ENCODE results near the gene YBEY. TPM values are rescaled to one million over a fixed set of nuclear protein-coding genes. Genes with fewer than 3 reads are reported as not detected.

YBEY gene
- total and polyA plus RNA-seq, 12 donors, result 11.9 to 25.7 (median 16.7) TPM

- intact Hi-C loops (cut with DNase I), result loop anchor here in 3 of 10 donors (5.0 to 10.0 kb wide), 3 partner anchors 38 to 100 kb away; partner anchors contain the start of genes C21orf58 (in 2 of the 3), PCNT (in 2 of the 3), LSS (in 1 of the 3) and SPATC1L (in 1 of the 3)
Observed at GRCh38 chr21:46284733-46285132, 1.4 kb upstream of the YBEY start.

GRCh38 chr21:46285206-46285661 is 908 bp upstream of the YBEY start, which contains the start of gene MCM3AP:
Gene MCM3AP, minus strand, starts transcription at chr21:46285611. Its CDS starts 325 bp downstream, at chr21:46285286.
- Histone ChIP-seq H3K27ac (peak within 1 kb of the TSS; percentile 89 to 98 (median 94)), H3K27me3 (no peaks in the 10 kb centered on the region), H3K36me3 (peaks cover 0 to 62% (median 10%) of the 10 kb centered on the region in 9 donors), H3K9me3 (no peaks in the 10 kb centered on the region), H3K4me1 (peaks cover 22 to 73% (median 53%) of the 10 kb centered on the region in 9 donors), H3K4me3 (peak within 1 kb of the TSS; percentile 59 to 93 (median 82))
- DNase-seq (no peak), ATAC-seq (no peak)
- TF ChIP-seq CTCF (IDR thresholded peaks at IDR 0.05), result no peak
- intact Hi-C loops (cut with DNase I), result loop anchor here in 2 of 10 donors (5.0 to 10.0 kb wide), 3 partner anchors 37 to 100 kb away; partner anchors contain the start of genes C21orf58 (in 1 of the 2), LSS (in 1 of the 2), PCNT (in 1 of the 2) and SPATC1L (in 1 of the 2)
- WGBS, 2 donors, result 30 to 33% methylated on average over 6 of the region's 6 CpGs

More at GRCh38 chr21:46284733-46285132, 1.4 kb upstream of the YBEY start:
- Histone ChIP-seq H3K9me3 (no peaks in the 10 kb centered on the region), H3K27me3 (no peaks in the 10 kb centered on the region), H3K27ac (peak overlapping the region in 4 of 10 donors; percentile 89 to 96 (median 94)), H3K4me1 (peaks cover 22 to 73% (median 53%) of the 10 kb centered on the region in 9 donors), H3K36me3 (peaks cover 0 to 67% (median 15%) of the 10 kb centered on the region in 9 donors), H3K4me3 (peak overlapping the region in 7 of 10 donors; percentile 59 to 93 (median 82))
- ATAC-seq (no peak), DNase-seq (no peak)
- TF ChIP-seq CTCF (IDR thresholded peaks at IDR 0.05), result no peak
- 92 to 93% methylated on average over 1 of the region's 1 CpG for WGBS, 2 donors

GRCh38 chr21:46286648-46287002 is 483 bp downstream of the YBEY start:
- WGBS, 2 donors, result 1% methylated on average over 16 of the region's 16 CpGs
- H3K36me3 ChIP-seq, result peaks cover 0 to 54% (median 9%) of the 10 kb centered on the region in 9 donors

More at GRCh38 chr21:46286648-46287002, 483 bp downstream of the YBEY start:
- H3K27ac ChIP-seq, result peak overlapping the region; percentile 89 to 98 (median 94)
- H3K9me3 ChIP-seq, result no peaks in the 10 kb centered on the region
- DNase-seq (no peak), ATAC-seq (peak in 1 of 8 donors; percentile 1)
- H3K4me3 ChIP-seq, result peak overlapping the region; percentile 59 to 93 (median 82)
- peaks cover 22 to 62% (median 47%) of the 10 kb centered on the region in 9 donors for H3K4me1 ChIP-seq
- no peak for TF ChIP-seq CTCF (IDR thresholded peaks at IDR 0.05)
- intact Hi-C loops (cut with DNase I), result loop anchor here in 4 of 10 donors (1.0 to 10.0 kb wide), 6 partner anchors 36 to 102 kb away; partner anchors contain the start of genes PCNT (in 3 of the 4), C21orf58 (in 2 of the 4), LSS (in 1 of the 4) and SPATC1L (in 1 of the 4)
- no peaks in the 10 kb centered on the region for H3K27me3 ChIP-seq

All from heart right ventricle (tissue), 16 donors.